Measurements from ENCODE around the gene PKIB. TPM values are rescaled to one million over a fixed set of nuclear protein-coding genes. Genes with fewer than 3 reads are reported as not detected.
A peak's percentile ranks its signal among the peaks of the same experiment; 100 is the strongest.

PKIB gene
- 10 to 100 TPM in 3 of 4 donors, 1 to 10 TPM in 1; 4.3 to 13.3 (median 10.4) TPM for total RNA-seq

- TF ChIP-seq POLR2A (IDR thresholded peaks at IDR 0.05) (no peak), CTCF (IDR thresholded peaks at IDR 0.05) (no peak)
- DNase-seq (ENCODE audit: low spot score in 2 of 2): peak; percentile 53 to 91
- intact Hi-C loops (cut with DNase I; ENCODE audit: low total_unique reads): no loop called here
- H3K4me3 ChIP-seq (ENCODE audit: low read depth, poor library complexity, severe bottlenecking): peak within 1 kb of the TSS; percentile 44
- 1 to 2% methylated on average over 49 to 58 of the region's 66 CpGs for WGBS, 2 donors
Measured at GRCh38 chr6:122609881-122610689, at the start of gene PKIB. Gene PKIB (plus strand): TSS chr6:122610405. CDS start chr6:122717795, 107,390 bp downstream.

GRCh38 chr6:122563364-122564052 is 46.7 kb upstream of the PKIB start:
- TF ChIP-seq CTCF (IDR thresholded peaks at IDR 0.05): no peak
- TF ChIP-seq POLR2A (IDR thresholded peaks at IDR 0.05): no peak
- no peak for DNase-seq (ENCODE audit: low spot score in 2 of 2)
- intact Hi-C loops (cut with DNase I; ENCODE audit: low total_unique reads): no loop called here
- WGBS, 2 donors: 75 to 86% methylated on average over 8 of the region's 8 CpGs
- no peak overlapping the region for H3K4me3 ChIP-seq (ENCODE audit: low read depth, poor library complexity, severe bottlenecking)

GRCh38 chr6:122564230-122564629 is 46.0 kb upstream of the PKIB start:
- DNase-seq (ENCODE audit: low spot score in 2 of 2): no peak
- no peak overlapping the region for H3K4me3 ChIP-seq (ENCODE audit: low read depth, poor library complexity, severe bottlenecking)
- intact Hi-C loops (cut with DNase I; ENCODE audit: low total_unique reads): no loop called here
- 78 to 87% methylated on average over 3 of the region's 3 CpGs for WGBS, 2 donors
- TF ChIP-seq POLR2A (IDR thresholded peaks at IDR 0.05) (no peak), CTCF (IDR thresholded peaks at IDR 0.05) (no peak)

GRCh38 chr6:122565708-122566107 is 44.5 kb upstream of the PKIB start:
- TF ChIP-seq POLR2A (IDR thresholded peaks at IDR 0.05): no peak
- TF ChIP-seq CTCF (IDR thresholded peaks at IDR 0.05): no peak
- intact Hi-C loops (cut with DNase I; ENCODE audit: low total_unique reads): no loop called here
- no peak overlapping the region for H3K4me3 ChIP-seq (ENCODE audit: low read depth, poor library complexity, severe bottlenecking)
- no peak for DNase-seq (ENCODE audit: low spot score in 2 of 2)

GRCh38 chr6:122567034-122567433 is 43.2 kb upstream of the PKIB start:
- 76 to 89% methylated on average over 1 of the region's 1 CpG for WGBS, 2 donors
- no peak for TF ChIP-seq POLR2A (IDR thresholded peaks at IDR 0.05)
- no peak for TF ChIP-seq CTCF (IDR thresholded peaks at IDR 0.05)
- intact Hi-C loops (cut with DNase I; ENCODE audit: low total_unique reads): no loop called here

More at GRCh38 chr6:122567034-122567433, 43.2 kb upstream of the PKIB start:
- no peak for DNase-seq (ENCODE audit: low spot score in 2 of 2)
- H3K4me3 ChIP-seq (ENCODE audit: low read depth, poor library complexity, severe bottlenecking): no peak overlapping the region

All from lower leg skin (tissue), 4 donors.